ENCODE results near the gene DYNC1H1. TPM values are rescaled to one million over a fixed set of nuclear protein-coding genes. Genes with fewer than 3 reads are reported as not detected.

DYNC1H1 gene
- polyA plus RNA-seq, 1 donor from 2014 or later: 298 TPM

DNA sequence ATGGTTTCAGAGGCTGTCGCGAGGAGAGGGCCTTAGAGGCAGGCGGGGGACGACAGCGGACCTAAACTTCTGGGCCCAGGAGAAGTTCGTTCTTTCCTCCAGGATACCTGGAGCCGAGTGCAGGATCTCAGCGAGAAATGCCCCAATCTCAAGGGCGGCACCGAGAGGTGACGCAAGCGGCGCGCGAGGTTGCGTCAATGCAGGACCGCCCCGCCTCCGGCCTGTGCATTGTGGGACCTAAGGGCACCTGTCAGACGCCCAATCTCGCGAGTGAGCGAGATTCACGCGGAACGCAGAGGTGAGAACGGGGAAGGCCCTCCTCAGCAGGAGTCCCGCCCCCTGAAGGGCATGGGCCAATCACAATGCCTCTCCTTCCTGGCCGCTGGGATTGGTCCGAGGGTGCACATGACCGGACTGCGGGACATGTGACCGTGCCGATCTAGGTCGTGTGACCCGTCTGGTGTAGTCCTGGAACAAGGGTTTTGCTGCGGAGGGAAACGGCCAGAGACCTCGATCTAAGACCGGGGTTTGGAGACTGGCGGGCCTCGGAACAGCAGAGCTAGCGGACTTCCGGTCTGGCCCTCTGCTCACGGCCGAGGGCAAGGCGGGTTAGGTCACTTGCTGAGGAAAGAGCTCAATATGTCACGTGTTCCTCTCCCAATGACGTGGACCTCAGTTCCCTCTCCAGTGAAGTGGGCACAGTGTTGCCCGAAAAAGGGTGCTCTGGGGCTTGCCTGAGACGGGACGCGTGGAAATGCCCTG lies 16.3 kb upstream of the DYNC1H1 start:
- H3K9me2 ChIP-seq (ENCODE audit: insufficient read depth, low read length): no peaks in the 10 kb centered on the region
- H3K4me3 ChIP-seq (ENCODE audit: low read length): peak overlapping the region; percentile 87
- no peaks in the 10 kb centered on the region for H3K27me3 ChIP-seq (ENCODE audit: insufficient read depth, low read depth, low read length)
- no peaks in the 10 kb centered on the region for H3F3A ChIP-seq (ENCODE audit: insufficient read depth, low read length, poor library complexity, severe bottlenecking)
- peak overlapping the region; percentile 87 for H3K4me2 ChIP-seq (ENCODE audit: low read length)
- H4K20me1 ChIP-seq (ENCODE audit: insufficient read depth): no peaks in the 10 kb centered on the region
- H2AFZ ChIP-seq (ENCODE audit: low read depth, low read length): peak overlapping the region; percentile 92
- H3K9ac ChIP-seq (ENCODE audit: low read length): peak overlapping the region; percentile 96
- H3K36me3 ChIP-seq (ENCODE audit: insufficient read depth, low read length): no peaks in the 10 kb centered on the region
- H3K27ac ChIP-seq (ENCODE audit: low read length): peak overlapping the region; percentile 98
- peak; percentile 66 for TF ChIP-seq EP300 (conservative IDR thresholded peaks at IDR 0.05; ENCODE audit: poor library complexity, severe bottlenecking)
- TF ChIP-seq SMC3 (conservative IDR thresholded peaks at IDR 0.05; ENCODE audit: poor library complexity): peak; percentile 43
- TF ChIP-seq TAF1 (IDR thresholded peaks at IDR 0.05; ENCODE audit: low read depth): peak; percentile 95
- TF ChIP-seq RAD21 (conservative IDR thresholded peaks at IDR 0.05): no peak
- peak; percentile 79 for TF ChIP-seq MXI1 (conservative IDR thresholded peaks at IDR 0.05; ENCODE audit: poor library complexity, severe bottlenecking)
- peak; percentile 97 for TF ChIP-seq POLR2AphosphoS5 (IDR thresholded peaks at IDR 0.05)
- TF ChIP-seq CTCF (IDR thresholded peaks at IDR 0.05; ENCODE audit: poor library complexity, severe bottlenecking): peak; percentile 39
- peak; percentile 90 for TF ChIP-seq REST (IDR thresholded peaks at IDR 0.05; ENCODE audit: borderline replicate concordance)
- no peak for TF ChIP-seq EZH2 (IDR thresholded peaks at IDR 0.05; ENCODE audit: borderline replicate concordance, insufficient read depth, low read length, poor library complexity, severe bottlenecking)
- no peaks in the 10 kb centered on the region for H3K79me2 ChIP-seq (replicated peaks; ENCODE audit: insufficient read depth, low read length)
- no peaks in the 10 kb centered on the region for H3K9me3 ChIP-seq (ENCODE audit: low read length)

DNA sequence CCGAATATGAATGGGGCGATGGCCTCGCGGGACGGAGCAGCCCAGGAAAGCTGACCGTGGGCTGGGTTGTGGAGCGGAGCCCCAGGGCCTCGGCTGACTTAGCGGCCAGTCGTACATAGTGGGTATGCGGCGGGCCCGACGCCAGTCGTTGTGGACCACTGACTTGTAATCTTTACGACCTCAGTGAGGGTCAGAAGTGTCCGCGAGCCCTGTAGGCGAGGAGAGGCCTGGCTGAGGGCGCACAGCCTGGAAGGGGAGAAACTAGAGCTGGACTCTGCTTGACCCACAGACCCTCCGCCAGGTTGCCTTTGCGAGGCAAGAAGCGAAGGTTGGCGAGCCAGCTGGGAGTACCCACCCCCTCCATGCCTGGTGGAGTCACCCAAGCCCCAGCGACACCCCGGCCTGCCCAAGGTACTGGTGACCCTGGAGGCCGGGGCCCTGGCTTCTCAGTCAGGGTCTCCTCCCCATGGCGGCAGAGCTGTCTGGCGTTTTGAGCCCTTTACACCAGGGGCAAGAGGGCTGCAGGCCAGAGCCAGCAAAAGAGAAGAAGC lies 15.6 kb upstream of the DYNC1H1 start:
- no peaks in the 10 kb centered on the region for H3K27me3 ChIP-seq (ENCODE audit: insufficient read depth, low read depth, low read length)
- H3K27ac ChIP-seq (ENCODE audit: low read length): peak overlapping the region; percentile 94
- H3F3A ChIP-seq (ENCODE audit: insufficient read depth, low read length, poor library complexity, severe bottlenecking): no peaks in the 10 kb centered on the region

More for the DNA sequence above, 15.6 kb upstream of the DYNC1H1 start:
- Histone ChIP-seq H2AFZ (ENCODE audit: low read depth, low read length) (peak overlapping the region; percentile 92), H3K9me2 (ENCODE audit: insufficient read depth, low read length) (no peaks in the 10 kb centered on the region), H3K9me3 (ENCODE audit: low read length) (no peaks in the 10 kb centered on the region), H3K79me2 (replicated peaks; ENCODE audit: insufficient read depth, low read length) (no peaks in the 10 kb centered on the region), H3K4me3 (ENCODE audit: low read length) (peak overlapping the region; percentile 87), H3K4me2 (ENCODE audit: low read length) (peak overlapping the region; percentile 85), H3K36me3 (ENCODE audit: insufficient read depth, low read length) (no peaks in the 10 kb centered on the region), H3K9ac (ENCODE audit: low read length) (peak overlapping the region; percentile 91), H4K20me1 (ENCODE audit: insufficient read depth) (no peaks in the 10 kb centered on the region)
- no peak for TF ChIP-seq CTCF (IDR thresholded peaks at IDR 0.05; ENCODE audit: poor library complexity, severe bottlenecking)
- TF ChIP-seq REST (IDR thresholded peaks at IDR 0.05; ENCODE audit: borderline replicate concordance): no peak
- no peak for TF ChIP-seq SMC3 (conservative IDR thresholded peaks at IDR 0.05; ENCODE audit: poor library complexity)
- TF ChIP-seq MXI1 (conservative IDR thresholded peaks at IDR 0.05; ENCODE audit: poor library complexity, severe bottlenecking): no peak
- no peak for TF ChIP-seq TAF1 (IDR thresholded peaks at IDR 0.05; ENCODE audit: low read depth)
- no peak for TF ChIP-seq POLR2AphosphoS5 (IDR thresholded peaks at IDR 0.05)
- no peak for TF ChIP-seq EP300 (conservative IDR thresholded peaks at IDR 0.05; ENCODE audit: poor library complexity, severe bottlenecking)
- no peak for TF ChIP-seq RAD21 (conservative IDR thresholded peaks at IDR 0.05)
- TF ChIP-seq EZH2 (IDR thresholded peaks at IDR 0.05; ENCODE audit: borderline replicate concordance, insufficient read depth, low read length, poor library complexity, severe bottlenecking): no peak
